A549 (cell line): ENCODE data around the gene CYP24A1. TPM values are rescaled to one million over a fixed set of nuclear protein-coding genes. Genes with fewer than 3 reads are reported as not detected.

Experiments used
- BHLHE40 ChIP-seq: IDR thresholded peaks from 2 replicates; pipeline ENCODE4 v1.6.1; 2012; ENCODE audit warnings: low read depth, low read length, inconsistent platforms
- CHD2 ChIP-seq: fragments of 150-350 bp; IDR thresholded peaks from 2 replicates; pipeline ENCODE4 v1.6.1; 2014; ENCODE audit warnings: low read length; ENCODE audit not compliant: partially characterized antibody
- FOSB ChIP-seq: fragments of 250-450 bp; sonication (Bioruptor Pico); IDR thresholded peaks from 2 replicates; pipeline ENCODE4 v1.5.0; 2020; ENCODE audit warnings: mild to moderate bottlenecking, moderate library complexity
- FOSL2 ChIP-seq, 2 experiments: fragments of 450-650 bp in 1 of 2; fragments of >200 bp in 1 of 2; sonication (Bioruptor Twin) in 1 of 2; formaldehyde crosslinking; IDR thresholded peaks; 2 replicates each; pipeline versions ENCODE4 v1.5.0 to v1.6.1; 2016 to 2020; ENCODE audit warnings: mild to moderate bottlenecking in 1 of 2, moderate library complexity in 1 of 2
- FOXS1 ChIP-seq: fragments of 250-450 bp; sonication (Bioruptor Pico); IDR thresholded peaks from 2 replicates; pipeline ENCODE4 v1.5.0; 2020; ENCODE audit warnings: mild to moderate bottlenecking, moderate library complexity
- HOXB13 ChIP-seq: fragments of 250-450 bp; sonication (Bioruptor Pico); IDR thresholded peaks from 2 replicates; pipeline ENCODE4 v1.5.0; 2020; ENCODE audit warnings: low read depth, mild to moderate bottlenecking, moderate library complexity
- JUNB ChIP-seq: fragments of >200 bp; sonication (Bioruptor Twin); formaldehyde crosslinking; IDR thresholded peaks from 2 replicates; pipeline ENCODE4 v1.6.1; 2016
- KDM5A ChIP-seq: fragments of 200-600 bp; sonication (generic); IDR thresholded peaks from 2 replicates; pipeline ENCODE4 v1.6.1; 2016; ENCODE audit warnings: antibody characterized with exemption, mild to moderate bottlenecking
- MAFK ChIP-seq: fragments of 450-650 bp; IDR thresholded peaks from 2 replicates; pipeline ENCODE4 v1.6.1; 2014; ENCODE audit not compliant: partially characterized antibody
- MYC ChIP-seq: IDR thresholded peaks from 2 replicates; pipeline ENCODE4 v1.6.1; 2012; ENCODE audit warnings: mild to moderate bottlenecking, inconsistent platforms, low read length, improper control_type of control experiment, borderline replicate concordance
- NFE2L2 ChIP-seq: fragments of 150-350 bp; conservative IDR thresholded peaks from 2 replicates; pipeline ENCODE4 v1.6.1; 2014; ENCODE audit warnings: low read length
- NR3C1 ChIP-seq: fragments of >200 bp; sonication (Bioruptor Twin); formaldehyde crosslinking; IDR thresholded peaks from 3 replicates; pipeline ENCODE4 v1.6.1; 2017
- PHF8 ChIP-seq: fragments of 200-600 bp; sonication (generic); IDR thresholded peaks from 2 replicates; pipeline ENCODE4 v1.6.1; 2016; ENCODE audit warnings: low read depth, mild to moderate bottlenecking, antibody characterized with exemption, moderate library complexity, borderline replicate concordance
- POLR2A ChIP-seq: IDR thresholded peaks from 2 replicates; pipeline ENCODE4 v1.6.1; 2012; ENCODE audit warnings: mild to moderate bottlenecking, low read length
- POLR2AphosphoS2 ChIP-seq: conservative IDR thresholded peaks from 2 replicates; pipeline ENCODE4 v1.6.1; 2012; ENCODE audit warnings: low read length, improper control_type of control experiment, inconsistent platforms
- RAD21 ChIP-seq, 2 experiments: fragments of >200 bp in 1 of 2; sonication (Bioruptor Twin) in 1 of 2; formaldehyde crosslinking in 1 of 2; IDR thresholded peaks in 1 of 2; conservative IDR thresholded peaks in 1 of 2; 2 replicates in 1 of 2; 3 replicates in 1 of 2; pipeline ENCODE4 v1.6.1; 2012 to 2018; ENCODE audit warnings: inconsistent platforms in 1 of 2
- RARB ChIP-seq: fragments of 250-450 bp; sonication (Bioruptor Pico); IDR thresholded peaks from 2 replicates; pipeline ENCODE4 v1.8.0; 2021; ENCODE audit warnings: mild to moderate bottlenecking, moderate library complexity
- RCOR1 ChIP-seq: fragments of 150-350 bp; IDR thresholded peaks from 2 replicates; pipeline ENCODE4 v1.6.1; 2014; ENCODE audit warnings: antibody characterized with exemption, low read length, low read depth
- RFX5 ChIP-seq: fragments of 450-650 bp; IDR thresholded peaks from 2 replicates; pipeline ENCODE4 v1.7.1; 2014; ENCODE audit warnings: antibody characterized with exemption, mild to moderate bottlenecking, moderate library complexity
- TFCP2L1 ChIP-seq: fragments of 250-450 bp; sonication (Bioruptor Pico); IDR thresholded peaks from 2 replicates; pipeline ENCODE4 v1.5.0; 2021; ENCODE audit warnings: mild to moderate bottlenecking
- TP53 ChIP-seq: fragments of 250-450 bp; sonication (Bioruptor Pico); IDR thresholded peaks from 2 replicates; pipeline ENCODE4 v1.5.0; 2021; ENCODE audit warnings: mild to moderate bottlenecking, moderate library complexity
- ZFP36 ChIP-seq: fragments of 450-650 bp; IDR thresholded peaks from 2 replicates; pipeline ENCODE4 v1.6.1; 2014; ENCODE audit warnings: borderline replicate concordance; ENCODE audit not compliant: partially characterized antibody
- ZSCAN20 ChIP-seq: fragments of 250-450 bp; sonication (Bioruptor Pico); IDR thresholded peaks from 2 replicates; pipeline ENCODE4 v1.8.0; 2022; ENCODE audit warnings: mild to moderate bottlenecking, moderate library complexity
- polyA plus RNA-seq, 4 experiments: library from polyadenylated mRNA; depleted of rRNA in 3 of 4; stranded (reverse); fragments of >200 nt; fragmentation: RNase III in 1 of 4; extraction: RNeasy Plus Mini Kit Qiagen cat#74134 plus additional on column Dnase treatment in 1 of 4; gene quantifications; 2 replicates in 3 of 4; 3 replicates in 1 of 4; pipeline ENCODE4 v1.2.3, GENCODE V29; 2011 to 2017
- TF ChIP-seq, protein P1 (sequence below): fragments of >200 bp; sonication (Bioruptor Twin); formaldehyde crosslinking; IDR thresholded peaks from 3 replicates; pipeline ENCODE4 v1.5.1; 2016
- TF ChIP-seq, protein P2 (sequence below): IDR thresholded peaks from 2 replicates; pipeline ENCODE4 v1.6.1; 2012; ENCODE audit warnings: low read depth, borderline replicate concordance
- TF ChIP-seq, protein P3 (sequence below): fragments of 200-600 bp; sonication (generic); IDR thresholded peaks from 2 replicates; pipeline ENCODE4 v1.6.1; 2016; ENCODE audit warnings: antibody characterized with exemption, mild to moderate bottlenecking, moderate library complexity

The CYP24A1 gene
- polyA plus RNA-seq, 2 of the 4 experiments (the other 2 are of a cell fraction): 722 to 1,617 TPM

DNA sequence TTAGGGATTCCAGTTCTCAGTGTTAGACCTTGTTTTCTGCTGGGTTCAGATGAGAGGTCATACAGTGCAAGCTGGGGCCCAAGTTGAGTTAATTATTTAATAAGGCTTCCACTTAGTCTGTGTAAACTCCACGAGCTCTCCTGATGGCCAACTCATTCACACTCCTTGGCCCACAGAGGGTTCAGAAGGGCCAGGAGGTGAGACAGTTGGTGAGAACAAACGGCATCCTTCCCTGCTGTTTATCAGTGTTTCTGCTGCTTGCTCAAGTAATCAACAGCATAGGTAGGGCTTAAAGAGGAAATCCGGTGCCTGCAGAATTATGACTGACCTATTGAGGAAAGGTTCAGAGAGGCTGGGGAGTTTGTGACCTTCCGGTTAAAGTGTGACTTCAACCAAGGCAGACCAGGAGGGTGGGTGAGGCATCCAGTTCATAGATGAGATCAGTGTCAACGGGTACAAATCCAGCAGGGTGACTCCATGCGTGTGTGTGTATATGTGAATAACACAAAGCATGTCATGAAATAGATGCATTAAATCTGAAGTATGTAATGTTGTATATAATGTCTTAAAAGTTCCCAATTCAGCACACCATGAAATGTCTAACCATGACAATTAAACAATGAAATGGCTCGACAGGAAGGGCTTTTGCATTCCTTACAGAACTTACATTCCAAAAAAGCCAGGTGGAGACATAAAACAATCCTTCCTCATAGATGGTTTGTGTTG lies 66.0 kb downstream of the CYP24A1 start (continued):
- TF ChIP-seq, protein P1, sequence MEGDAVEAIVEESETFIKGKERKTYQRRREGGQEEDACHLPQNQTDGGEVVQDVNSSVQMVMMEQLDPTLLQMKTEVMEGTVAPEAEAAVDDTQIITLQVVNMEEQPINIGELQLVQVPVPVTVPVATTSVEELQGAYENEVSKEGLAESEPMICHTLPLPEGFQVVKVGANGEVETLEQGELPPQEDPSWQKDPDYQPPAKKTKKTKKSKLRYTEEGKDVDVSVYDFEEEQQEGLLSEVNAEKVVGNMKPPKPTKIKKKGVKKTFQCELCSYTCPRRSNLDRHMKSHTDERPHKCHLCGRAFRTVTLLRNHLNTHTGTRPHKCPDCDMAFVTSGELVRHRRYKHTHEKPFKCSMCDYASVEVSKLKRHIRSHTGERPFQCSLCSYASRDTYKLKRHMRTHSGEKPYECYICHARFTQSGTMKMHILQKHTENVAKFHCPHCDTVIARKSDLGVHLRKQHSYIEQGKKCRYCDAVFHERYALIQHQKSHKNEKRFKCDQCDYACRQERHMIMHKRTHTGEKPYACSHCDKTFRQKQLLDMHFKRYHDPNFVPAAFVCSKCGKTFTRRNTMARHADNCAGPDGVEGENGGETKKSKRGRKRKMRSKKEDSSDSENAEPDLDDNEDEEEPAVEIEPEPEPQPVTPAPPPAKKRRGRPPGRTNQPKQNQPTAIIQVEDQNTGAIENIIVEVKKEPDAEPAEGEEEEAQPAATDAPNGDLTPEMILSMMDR: no peak
- TF ChIP-seq TP53 (CRISPR knock-in tag) (no peak), POLR2A (no peak), CHD2 (no peak), HOXB13 (peak; percentile 79; the same call in 1 of the 2 replicates), NFE2L2 (no peak), RCOR1 (no peak), FOXS1 (CRISPR knock-in tag) (peak; percentile 39; the same call in 1 of the 2 replicates), POLR2AphosphoS2 (no peak), ZSCAN20 (peak; percentile 12; the same call in 1 of the 2 replicates), FOSL2 (IDR thresholded peaks at IDR 0.05) (no peak), FOSL2 (CRISPR knock-in tag; IDR thresholded peaks at IDR 0.05) (peak; percentile 78), PHF8 (no peak), FOSB (CRISPR knock-in tag) (peak; percentile 77), BHLHE40 (no peak), NR3C1 (no peak), MYC (no peak), TFCP2L1 (CRISPR knock-in tag) (0 out of 2 replicates have a peak, but pooled peaks have one; percentile 43), JUNB (0 out of 2 replicates have a peak, but pooled peaks have one; percentile 35), ZFP36 (no peak), RAD21 (conservative IDR thresholded peaks at IDR 0.05 in 1 of 2, IDR thresholded peaks at IDR 0.05 in 1 of 2) (no peak; a peak in 1 of 5 replicates), KDM5A (no peak), MAFK (no peak), RFX5 (no peak), RARB (CRISPR knock-in tag) (peak; percentile 97)
- TF ChIP-seq, protein P2, sequence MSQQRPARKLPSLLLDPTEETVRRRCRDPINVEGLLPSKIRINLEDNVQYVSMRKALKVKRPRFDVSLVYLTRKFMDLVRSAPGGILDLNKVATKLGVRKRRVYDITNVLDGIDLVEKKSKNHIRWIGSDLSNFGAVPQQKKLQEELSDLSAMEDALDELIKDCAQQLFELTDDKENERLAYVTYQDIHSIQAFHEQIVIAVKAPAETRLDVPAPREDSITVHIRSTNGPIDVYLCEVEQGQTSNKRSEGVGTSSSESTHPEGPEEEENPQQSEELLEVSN: no peak
- TF ChIP-seq, protein P3, sequence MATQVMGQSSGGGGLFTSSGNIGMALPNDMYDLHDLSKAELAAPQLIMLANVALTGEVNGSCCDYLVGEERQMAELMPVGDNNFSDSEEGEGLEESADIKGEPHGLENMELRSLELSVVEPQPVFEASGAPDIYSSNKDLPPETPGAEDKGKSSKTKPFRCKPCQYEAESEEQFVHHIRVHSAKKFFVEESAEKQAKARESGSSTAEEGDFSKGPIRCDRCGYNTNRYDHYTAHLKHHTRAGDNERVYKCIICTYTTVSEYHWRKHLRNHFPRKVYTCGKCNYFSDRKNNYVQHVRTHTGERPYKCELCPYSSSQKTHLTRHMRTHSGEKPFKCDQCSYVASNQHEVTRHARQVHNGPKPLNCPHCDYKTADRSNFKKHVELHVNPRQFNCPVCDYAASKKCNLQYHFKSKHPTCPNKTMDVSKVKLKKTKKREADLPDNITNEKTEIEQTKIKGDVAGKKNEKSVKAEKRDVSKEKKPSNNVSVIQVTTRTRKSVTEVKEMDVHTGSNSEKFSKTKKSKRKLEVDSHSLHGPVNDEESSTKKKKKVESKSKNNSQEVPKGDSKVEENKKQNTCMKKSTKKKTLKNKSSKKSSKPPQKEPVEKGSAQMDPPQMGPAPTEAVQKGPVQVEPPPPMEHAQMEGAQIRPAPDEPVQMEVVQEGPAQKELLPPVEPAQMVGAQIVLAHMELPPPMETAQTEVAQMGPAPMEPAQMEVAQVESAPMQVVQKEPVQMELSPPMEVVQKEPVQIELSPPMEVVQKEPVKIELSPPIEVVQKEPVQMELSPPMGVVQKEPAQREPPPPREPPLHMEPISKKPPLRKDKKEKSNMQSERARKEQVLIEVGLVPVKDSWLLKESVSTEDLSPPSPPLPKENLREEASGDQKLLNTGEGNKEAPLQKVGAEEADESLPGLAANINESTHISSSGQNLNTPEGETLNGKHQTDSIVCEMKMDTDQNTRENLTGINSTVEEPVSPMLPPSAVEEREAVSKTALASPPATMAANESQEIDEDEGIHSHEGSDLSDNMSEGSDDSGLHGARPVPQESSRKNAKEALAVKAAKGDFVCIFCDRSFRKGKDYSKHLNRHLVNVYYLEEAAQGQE: no peak
